GM18907 (cell line): Measurements from ENCODE around the gene LYST.
"Not testable (repeated sequence)": the region's sequence is repeated elsewhere in the genome, so short reads cannot be mapped to it uniquely, and the experiment has no call there.

Source experiments
- ATAC-seq: cut with Tn5 transposase; IDR thresholded peaks from one replicate; pipeline ENCODE4 v1.9.1; 2021; ENCODE audit warnings: mild to moderate bottlenecking, moderate library complexity; ENCODE audit not compliant: unreplicated experiment

The LYST gene

DNA sequence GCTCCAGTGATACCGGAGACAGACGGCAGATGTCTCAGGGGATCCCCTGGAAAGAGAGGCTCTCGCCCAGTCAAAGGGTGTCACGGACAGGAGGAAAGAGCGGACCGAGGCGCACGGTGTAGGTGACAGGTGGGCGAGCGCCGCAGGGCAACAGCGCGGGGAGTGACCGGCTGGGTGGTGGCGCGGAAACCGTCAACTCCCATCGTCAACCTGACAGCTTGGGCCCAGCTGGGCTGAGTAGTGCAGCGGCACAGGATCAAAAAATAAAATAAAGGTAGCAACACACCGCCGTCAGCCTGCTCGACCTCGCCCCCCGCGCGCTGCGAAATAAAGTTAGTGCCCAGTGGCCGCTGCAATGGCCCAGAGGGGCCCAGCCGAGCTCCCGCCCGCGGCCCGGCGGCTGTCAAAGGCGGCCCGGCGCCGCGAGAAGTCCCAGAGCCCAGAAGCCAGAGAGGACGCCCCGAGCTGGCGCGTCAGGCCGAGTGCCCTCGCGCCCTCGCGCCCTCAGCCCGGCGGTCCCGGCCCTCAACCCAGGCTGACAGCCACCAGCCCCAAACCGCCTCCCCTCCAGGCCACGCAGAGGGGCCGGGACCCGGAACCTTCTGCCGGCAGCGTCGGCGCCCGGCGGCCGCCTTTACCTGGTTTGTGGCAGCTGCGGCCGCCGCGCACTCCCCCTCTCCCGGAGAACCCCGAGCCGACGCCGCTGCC lies at the start of gene LYST:
Gene LYST, minus strand, starts transcription at position 702 of the 708 bp plus-strand sequence. CDS start 36,489 bp downstream, outside the sequence.
- peak; percentile 55 for ATAC-seq

GRCh38 chr1:235915489-235915888 lies 48.8 kb upstream of the LYST start:
- ATAC-seq, result not testable (repeated sequence)

DNA sequence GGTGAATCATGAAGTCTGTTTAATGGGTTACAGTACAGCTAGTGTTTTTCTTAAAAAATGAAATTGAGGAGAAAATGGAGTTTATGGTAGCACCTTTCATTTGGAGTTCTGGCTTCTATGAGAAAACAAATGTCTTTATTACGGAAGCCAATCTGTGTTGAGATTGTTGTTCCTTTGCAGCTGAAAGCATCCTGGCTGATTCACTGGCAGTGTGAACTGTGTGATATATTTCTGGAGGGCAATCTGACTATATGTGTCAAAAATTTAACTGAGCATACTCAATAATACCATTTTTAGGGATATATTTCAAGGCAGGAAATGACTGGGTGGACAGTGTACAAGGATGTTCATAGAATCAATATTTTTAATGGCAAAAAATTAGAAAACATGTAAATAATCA lies 46.6 kb upstream of the LYST start:
- no peak for ATAC-seq

GRCh38 chr1:235911876-235912275 lies 45.2 kb upstream of the LYST start:
- no peak for ATAC-seq

- no peak for ATAC-seq
Observed at GRCh38 chr1:235911300-235911662, 44.6 kb upstream of the LYST start.

DNA sequence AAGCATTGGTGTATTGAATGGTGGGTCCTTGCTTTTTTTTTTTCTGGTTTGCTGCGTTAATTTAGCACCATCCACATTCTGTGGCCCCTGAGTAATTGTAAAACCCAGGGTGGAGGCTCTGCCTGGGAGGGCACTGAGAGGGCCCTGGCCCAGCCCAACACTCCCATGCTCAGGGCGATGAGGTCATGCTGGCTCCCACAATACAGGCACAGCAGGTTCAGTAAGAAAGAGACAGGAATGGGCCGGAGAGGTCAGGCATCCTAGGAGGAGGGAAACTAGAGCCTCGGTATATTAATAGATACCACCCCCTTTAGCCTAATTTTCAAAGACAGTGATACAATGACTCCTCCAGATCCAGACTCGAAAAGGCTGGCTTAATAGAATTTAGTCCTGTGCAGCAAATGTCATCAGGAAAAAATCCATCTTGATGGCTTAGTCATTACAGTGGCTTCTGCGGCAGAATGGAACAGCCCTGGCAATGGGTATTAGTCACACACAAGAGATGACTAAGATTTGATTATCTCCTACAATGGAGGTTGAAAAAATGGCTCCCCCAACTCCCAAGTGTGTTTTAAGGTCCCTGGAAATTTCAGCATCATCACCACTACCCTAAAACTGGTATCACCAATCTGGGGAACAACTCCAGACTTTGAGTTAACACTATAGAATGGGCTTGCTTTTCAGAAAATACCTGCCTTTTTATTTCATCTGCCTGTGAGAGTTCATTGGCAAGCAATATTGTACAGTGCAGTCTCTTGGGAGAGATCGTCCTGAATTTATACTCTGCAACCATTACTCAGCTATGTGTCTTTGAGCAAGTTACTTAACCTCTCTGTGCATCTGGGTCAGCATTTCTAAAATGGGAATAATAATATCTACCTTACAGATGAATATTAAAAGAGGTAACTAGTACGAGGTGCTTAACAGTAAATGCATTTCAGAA lies 43.9 kb upstream of the LYST start:
- no peak for ATAC-seq

DNA sequence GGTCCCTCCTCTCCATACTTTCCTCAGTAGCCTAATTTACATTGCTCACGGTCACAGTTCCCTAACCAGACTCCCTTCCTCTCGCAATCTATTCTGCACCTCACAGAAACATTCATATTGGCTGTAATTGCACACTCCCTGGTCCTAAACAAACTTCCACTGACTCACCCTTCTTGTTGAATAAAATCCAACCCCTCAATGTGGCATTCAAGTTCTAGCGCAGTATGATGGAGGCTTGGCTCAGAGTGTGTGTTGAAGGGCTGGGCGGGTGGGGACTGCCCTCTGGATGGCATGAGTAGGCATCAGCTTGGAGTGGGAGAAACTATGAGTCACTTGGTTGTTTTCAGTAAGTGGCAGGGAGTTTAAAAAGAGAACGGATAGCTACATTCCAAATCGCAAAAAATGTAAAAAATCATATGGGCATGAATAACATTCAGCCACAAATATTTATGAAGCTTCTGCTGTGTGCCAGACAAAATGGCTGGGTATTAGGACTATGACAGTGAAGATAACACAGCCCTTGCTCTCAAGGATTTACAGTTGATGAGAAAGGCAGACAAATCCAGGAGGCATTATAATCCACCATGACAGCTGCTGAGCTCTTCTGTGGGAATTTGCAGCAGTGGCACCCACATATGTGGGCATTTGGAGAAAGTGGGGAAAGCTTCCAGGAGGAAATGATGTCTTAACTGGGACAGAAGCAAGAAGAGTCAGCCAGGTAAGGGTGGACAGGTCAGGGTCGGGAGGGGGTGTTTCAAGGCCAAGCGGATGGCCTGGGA lies 42.2 kb upstream of the LYST start:
- ATAC-seq, result no peak

GRCh38 chr1:235907897-235908240 lies 41.2 kb upstream of the LYST start:
- ATAC-seq, result no peak

DNA sequence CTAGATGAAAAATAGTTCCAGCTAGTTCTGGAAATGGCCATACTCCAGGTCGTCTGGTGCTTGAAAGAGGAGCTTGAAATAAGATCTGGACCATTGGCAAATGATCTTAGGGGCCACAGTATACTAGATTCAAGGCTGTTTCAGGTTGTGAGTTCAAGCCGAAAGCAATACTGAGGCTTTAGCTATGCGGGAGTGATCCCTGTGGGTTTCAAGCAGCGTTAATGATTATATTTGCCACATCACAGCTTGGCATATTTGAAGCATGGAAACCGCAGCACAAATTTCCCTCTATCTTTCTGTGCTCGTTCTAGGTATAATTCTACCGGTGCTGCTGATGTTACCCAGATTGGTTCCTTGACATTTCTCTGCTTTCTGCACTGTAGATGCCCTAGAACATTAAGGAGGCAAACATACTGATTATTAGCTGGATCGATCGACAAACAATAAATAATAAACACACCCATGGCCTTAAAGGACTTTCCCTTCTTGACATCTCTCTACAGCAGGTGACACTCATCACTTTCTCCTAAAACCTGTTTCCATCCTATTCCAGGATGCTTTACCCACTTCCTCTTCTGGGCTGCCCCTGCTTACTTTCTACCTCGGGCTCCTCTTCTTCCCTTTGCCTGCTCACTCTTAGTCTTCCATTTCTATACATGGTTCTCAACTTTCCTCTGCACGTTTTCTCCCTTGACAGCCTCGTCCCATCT lies 40.6 kb upstream of the LYST start:
- ATAC-seq, result no peak

DNA sequence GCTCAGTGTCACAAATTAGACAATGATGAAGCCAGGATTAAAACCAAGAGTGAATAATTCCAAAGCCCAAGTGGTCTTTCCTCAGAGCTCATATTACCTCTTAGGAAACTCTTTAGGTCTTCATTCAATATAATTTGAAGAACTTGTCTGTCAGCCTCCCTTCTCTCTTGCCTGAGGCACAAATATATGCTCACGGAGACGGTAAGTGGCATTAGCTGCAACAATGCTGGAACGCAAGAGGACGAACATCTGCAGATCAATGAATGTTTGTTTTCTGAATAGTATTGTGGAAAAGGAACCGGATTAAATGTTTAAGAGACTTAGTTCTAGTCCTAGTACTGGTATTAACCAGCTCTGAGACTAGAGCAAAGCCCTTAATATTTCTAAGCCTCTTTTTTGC lies 39.7 kb upstream of the LYST start:
- no peak for ATAC-seq

DNA sequence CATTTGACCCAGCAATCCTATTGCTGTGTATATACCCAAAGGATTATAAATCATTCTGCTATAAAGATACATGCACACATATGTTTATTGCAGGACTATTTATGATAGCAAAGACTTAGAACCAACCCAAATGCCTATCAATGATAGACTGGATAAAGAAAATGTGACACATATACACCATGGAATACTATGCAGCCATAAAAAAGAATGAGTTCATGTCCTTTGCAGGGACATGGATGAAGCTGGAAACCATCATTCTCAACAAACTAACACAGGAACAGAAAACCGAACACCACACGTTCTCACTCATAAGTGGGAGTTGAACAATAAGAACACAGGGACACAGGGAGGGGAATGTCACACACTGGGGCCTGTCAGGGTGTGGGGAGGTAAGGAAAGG lies 37.1 kb upstream of the LYST start:
- not testable (repeated sequence) for ATAC-seq

GRCh38 chr1:235902677-235903542 lies 36.2 kb upstream of the LYST start:
- ATAC-seq, result no peak

GRCh38 chr1:235901461-235901860 lies 34.8 kb upstream of the LYST start:
- no peak for ATAC-seq

DNA sequence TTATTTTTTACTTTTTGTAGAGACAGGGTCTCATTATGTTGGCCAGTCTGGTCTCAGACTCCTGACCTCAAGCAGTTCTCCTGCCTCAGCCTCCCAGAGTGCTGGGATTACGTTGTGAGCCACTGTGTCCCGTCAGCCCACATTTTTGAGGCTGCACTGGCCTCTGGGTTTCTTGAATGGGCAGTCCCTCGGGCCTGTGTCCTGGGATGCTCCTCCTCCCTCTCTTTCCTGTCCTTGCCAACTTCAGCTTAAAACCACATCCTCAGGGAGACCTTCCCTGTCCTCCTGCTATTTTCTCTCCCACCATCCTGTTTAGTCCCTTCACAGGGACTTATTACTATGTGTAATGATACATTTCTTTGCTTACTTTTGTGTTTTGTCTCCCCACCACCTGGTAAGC lies 31.4 kb upstream of the LYST start:
- ATAC-seq, result no peak

- ATAC-seq, result no peak
Observed at GRCh38 chr1:235893840-235894239, 27.1 kb upstream of the LYST start.

GRCh38 chr1:235892734-235893413 lies 26.2 kb upstream of the LYST start:
- peak; percentile 38 for ATAC-seq

GRCh38 chr1:235892202-235892601 lies 25.5 kb upstream of the LYST start:
- ATAC-seq, result no peak

DNA sequence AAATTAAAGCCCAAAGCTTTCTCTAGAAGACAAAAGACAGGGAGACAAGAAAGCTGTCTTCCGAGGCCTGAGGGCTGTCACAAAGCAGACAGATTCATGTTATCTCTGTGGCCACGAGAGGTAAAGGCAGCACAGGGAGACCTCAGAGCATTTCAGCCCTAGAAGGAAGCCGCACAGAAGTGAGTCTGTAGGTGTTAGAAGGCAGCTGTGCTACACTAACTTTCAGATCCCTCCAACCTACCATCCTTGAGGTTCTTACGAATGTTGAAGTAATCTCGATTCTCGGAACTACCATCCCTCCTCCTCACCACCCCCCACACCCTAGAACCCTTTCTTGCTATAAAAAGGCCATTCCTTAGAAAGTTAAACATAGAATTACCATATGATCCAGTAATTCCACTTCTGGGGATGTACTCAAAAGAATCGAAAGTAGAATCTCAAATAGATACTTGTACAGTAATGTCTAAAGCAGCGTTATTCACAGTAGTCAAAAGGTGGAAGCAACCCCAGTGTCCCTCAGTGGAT lies 21.5 kb upstream of the LYST start:
- ATAC-seq, result peak; percentile 81

DNA sequence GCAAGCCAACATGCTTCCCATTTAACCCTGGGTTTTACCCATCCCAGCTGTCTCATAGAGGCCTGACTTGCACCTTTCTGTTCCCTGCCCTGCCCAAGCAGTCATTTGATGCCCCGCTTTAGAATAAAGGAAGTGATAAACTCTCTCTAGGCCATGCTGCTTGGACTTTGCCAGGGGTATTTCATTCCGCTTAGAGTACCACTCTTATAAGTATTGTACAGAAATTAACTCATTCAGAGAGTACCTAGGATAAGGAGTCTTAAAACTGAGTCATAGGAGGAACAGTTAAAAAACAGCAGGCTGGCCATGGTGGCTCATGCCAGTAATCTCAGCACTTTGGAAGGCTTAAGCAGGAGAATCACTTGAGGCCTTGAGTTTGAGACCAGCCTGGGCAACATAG lies 21.0 kb upstream of the LYST start:
- no peak for ATAC-seq
